GM12878 (cell line): Measurements from ENCODE around the gene FILIP1L. TPM values are rescaled to one million over a fixed set of nuclear protein-coding genes. Genes with fewer than 3 reads are reported as not detected.

Experiments used
- ATAC-seq: fragments of 200-7000 bp; cut with Tn5 transposase; 3 replicates; pipeline ENCODE4 v1.9.1; 2020; ENCODE audit warnings: mild to moderate bottlenecking, moderate library complexity
- BruUV-seq: library from RNA; stranded (reverse); fragments of 400-500 nt; replicated peaks from 2 replicates; lab custom pipeline; 2021; lab: Mats Ljungman, UMichigan
- CTCF ChIA-PET: fragments of 300-600 bp; sonication (Branson Sonifier 250); formaldehyde crosslinking; extraction: SDS; loops from one replicate; lab custom pipeline; 2021; ENCODE audit warnings: inconsistent platforms; lab: Yijun Ruan, JAX
- POLR2A ChIA-PET: fragments of 350-600 bp; formaldehyde crosslinking; extraction: SDS; loops from one replicate; lab custom pipeline; 2021; ENCODE audit warnings: inconsistent platforms; lab: Charles Lee
- RAD21 ChIA-PET: fragments of 300-600 bp; sonication (Branson Sonifier 250); formaldehyde crosslinking; loops from one replicate; lab custom pipeline; 2023; ENCODE audit warnings: antibody characterized with exemption; ENCODE audit not compliant: unreplicated experiment; lab: Charles Lee
- SMC1A ChIA-PET: fragments of 300-600 bp; sonication (Branson Sonifier 250); formaldehyde crosslinking; loops from one replicate; lab custom pipeline; 2023; ENCODE audit not compliant: unreplicated experiment, uncharacterized antibody; lab: Charles Lee
- DNase-seq: peaks from one replicate; pipeline ENCODE4 v3.0.0-alpha.2; 2011; ENCODE audit warnings: low read depth, low spot score
- FAIRE-seq: peaks from 3 replicates; lab custom pipeline; 2011; peaks lifted over from hg19 to GRCh38; lab: Jason Lieb, UNC
- H2AFZ ChIP-seq: 2 replicates; pipeline ENCODE4 v1.6.0; 2011; ENCODE audit warnings: low read depth, low read length, control low read depth; ENCODE audit not compliant: control insufficient read depth
- H3K27ac ChIP-seq: 2 replicates; pipeline ENCODE4 v1.5.1; 2011; ENCODE audit warnings: control low read depth; ENCODE audit not compliant: control insufficient read depth, insufficient read depth
- H3K27me3 ChIP-seq, 2 experiments: replicated peaks in 1 of 2; 2 replicates each; pipeline versions ENCODE4 v1.6.0 to v1.6.1; 2011; ENCODE audit warnings: low read length in 1 of 2; ENCODE audit not compliant: control insufficient read depth in 2 of 2, insufficient read depth in 2 of 2
- H3K36me3 ChIP-seq, 2 experiments: 2 replicates each; pipeline ENCODE4 v1.5.1; 2011; ENCODE audit warnings: low read length in 1 of 2; ENCODE audit not compliant: control insufficient read depth in 2 of 2, insufficient read depth in 2 of 2
- H3K4me1 ChIP-seq: 2 replicates; pipeline ENCODE4 v1.6.1; 2011; ENCODE audit warnings: mild to moderate bottlenecking, low read length, moderate library complexity, mixed read lengths; ENCODE audit not compliant: control insufficient read depth, insufficient read depth
- H3K4me2 ChIP-seq: 2 replicates; pipeline ENCODE4 v1.6.0; 2011; ENCODE audit warnings: control low read depth; ENCODE audit not compliant: control insufficient read depth, insufficient read depth
- H3K4me3 ChIP-seq: fragments of 200-600 bp; sonication (generic); 2 replicates; pipeline ENCODE4 v1.5.1; 2016
- H3K79me2 ChIP-seq: 2 replicates; pipeline ENCODE4 v1.6.0; 2011; ENCODE audit warnings: low read length; ENCODE audit not compliant: control insufficient read depth, insufficient read depth
- H3K9ac ChIP-seq: 2 replicates; pipeline ENCODE4 v1.8.0; 2011; ENCODE audit warnings: low read length, control low read depth, mixed read lengths; ENCODE audit not compliant: control insufficient read depth, insufficient read depth
- H3K9me3 ChIP-seq: replicated peaks from 3 replicates; pipeline ENCODE4 v1.5.1; 2011; ENCODE audit warnings: mild to moderate bottlenecking, low read length; ENCODE audit not compliant: control insufficient read depth, insufficient read depth
- H4K20me1 ChIP-seq: 2 replicates; pipeline ENCODE4 v1.6.0; 2011; ENCODE audit not compliant: control insufficient read depth, insufficient read depth
- BCL3 ChIP-seq: IDR thresholded peaks from 2 replicates; pipeline ENCODE4 v1.6.1; 2011; ENCODE audit warnings: borderline replicate concordance, low read depth, mild to moderate bottlenecking, moderate library complexity, low read length; ENCODE audit not compliant: insufficient read depth, poor library complexity, severe bottlenecking
- FOS ChIP-seq: IDR thresholded peaks from 3 replicates; pipeline ENCODE4 v1.6.1; 2011; ENCODE audit warnings: borderline replicate concordance; ENCODE audit not compliant: insufficient read length; ENCODE audit errors: extremely low read depth
- HCFC1 ChIP-seq: fragments of 150-350 bp; IDR thresholded peaks from 2 replicates; pipeline ENCODE4 v1.6.1; 2014; ENCODE audit warnings: low read length
- LARP7 ChIP-seq: fragments of 450-650 bp; IDR thresholded peaks from 2 replicates; pipeline ENCODE4 v1.6.1; 2017; ENCODE audit warnings: mild to moderate bottlenecking
- MEF2B ChIP-seq: fragments of 450-650 bp; IDR thresholded peaks from 2 replicates; pipeline ENCODE4 v1.6.1; 2018; ENCODE audit warnings: mild to moderate bottlenecking, moderate library complexity; ENCODE audit not compliant: partially characterized antibody, poor library complexity, severe bottlenecking
- MTA2 ChIP-seq: fragments of 450-650 bp; IDR thresholded peaks from 2 replicates; pipeline ENCODE4 v1.6.1; 2016; ENCODE audit warnings: low read depth, mild to moderate bottlenecking, moderate library complexity
- MTA3 ChIP-seq: IDR thresholded peaks from 2 replicates; pipeline ENCODE4 v1.6.1; 2012; ENCODE audit warnings: low read length, inconsistent platforms, borderline replicate concordance
- NFYA ChIP-seq: IDR thresholded peaks from 2 replicates; pipeline ENCODE4 v1.6.1; 2011; ENCODE audit warnings: low read depth, mild to moderate bottlenecking, low read length, improper control_type of control experiment, borderline replicate concordance
- SMAD1 ChIP-seq: fragments of 450-650 bp; IDR thresholded peaks from 2 replicates; pipeline ENCODE4 v1.6.1; 2018; ENCODE audit warnings: mild to moderate bottlenecking, low read depth; ENCODE audit not compliant: partially characterized antibody
- SMARCA5 ChIP-seq: fragments of 450-650 bp; IDR thresholded peaks from 2 replicates; pipeline ENCODE4 v1.6.1; 2017; ENCODE audit warnings: mild to moderate bottlenecking
- WRNIP1 ChIP-seq: IDR thresholded peaks from 2 replicates; pipeline ENCODE4 v1.6.1; 2011; ENCODE audit warnings: low read depth, low read length, improper control_type of control experiment, borderline replicate concordance
- ZBTB4 ChIP-seq: fragments of 450-650 bp; formaldehyde crosslinking; IDR thresholded peaks from 2 replicates; pipeline ENCODE4 v1.4.0; 2022; ENCODE audit warnings: mild to moderate bottlenecking, moderate library complexity
- ZNF217 ChIP-seq: fragments of 450-650 bp; IDR thresholded peaks from 2 replicates; pipeline ENCODE4 v1.6.1; 2017; ENCODE audit warnings: antibody characterized with exemption, mild to moderate bottlenecking
- in situ Hi-C: fragments of 300-500 bp; cut with MboI; formaldehyde crosslinking; loops from 9 replicates; pipeline ENCODE4 v1.14.3; 2018; ENCODE audit warnings: mixed read lengths
- intact Hi-C: fragments of 100-400 bp; cut with micrococcal nuclease; formaldehyde crosslinking; loops from one replicate; pipeline ENCODE4 v1.14.2; 2022; ENCODE audit not compliant: unreplicated experiment
- polyA plus RNA-seq, 11 experiments: library from polyadenylated mRNA; depleted of rRNA in 4 of 11; unstranded in 6 of 11; stranded (reverse) in 5 of 11; fragments of >200 nt; fragmentation: Nextera tagmentation in 4 of 11; fragmentation: Illumina TruSeq in 1 of 11; extraction: Ambion mirVana in 4 of 11; extraction: Trizol in 1 of 11; gene quantifications; 1 replicate in 1 of 11; 2 replicates in 10 of 11; pipeline versions ENCODE4 v1.2.1 to v1.2.3, GENCODE V29; 2011 to 2016; ENCODE audit warnings: inconsistent platforms in 2 of 11, missing spikeins in 2 of 11, low read depth in 1 of 11
- total RNA-seq, 4 experiments: library from RNA; depleted of rRNA in 3 of 4; stranded (reverse); fragments of >200 nt in 3 of 4; fragmentation: Illumina TruSeq in 1 of 4; extraction: Trizol in 1 of 4; gene quantifications; 2 replicates each; pipeline versions ENCODE4 v1.2.1 to v1.2.3, GENCODE V29; 2013 to 2021
- TF ChIP-seq, protein P1 (sequence below): fragments of 450-650 bp; IDR thresholded peaks from 2 replicates; pipeline ENCODE4 v1.6.1; 2016; ENCODE audit warnings: mild to moderate bottlenecking
- TF ChIP-seq, protein P2 (sequence below): fragments of 450-650 bp; IDR thresholded peaks from 2 replicates; pipeline ENCODE4 v1.6.1; 2016; ENCODE audit warnings: mild to moderate bottlenecking
- TF ChIP-seq, protein P3 (sequence below): IDR thresholded peaks from 2 replicates; pipeline ENCODE4 v1.6.1; 2012; ENCODE audit warnings: low read depth, low read length, improper control_type of control experiment

The FILIP1L gene
- total and polyA plus RNA-seq, 10 of the 15 experiments (the other 5 are each of a cell fraction or from before 2014, with no cell fraction given), result 0.24 to 6.1 (median 3.5) TPM

- TF ChIP-seq NFYA (no peak), SMARCA5 (no peak)
Measured at GRCh38 chr3:100093831-100094230, 20.5 kb downstream of the FILIP1L start (continued).

GRCh38 chr3:100090669-100091005, 23.7 kb downstream of the FILIP1L start:
- intact Hi-C loops, result no loop called here
- no peak for FAIRE-seq
- RAD21 ChIA-PET, result interaction anchor here (0.6 to 1.9 kb wide), 5 partner anchors 8 to 259 kb away, joined by 3 to 12 read pairs (median 4); no protein-coding TSS in a partner anchor
- no peak for TF ChIP-seq MEF2B
- TF ChIP-seq, protein P1, sequence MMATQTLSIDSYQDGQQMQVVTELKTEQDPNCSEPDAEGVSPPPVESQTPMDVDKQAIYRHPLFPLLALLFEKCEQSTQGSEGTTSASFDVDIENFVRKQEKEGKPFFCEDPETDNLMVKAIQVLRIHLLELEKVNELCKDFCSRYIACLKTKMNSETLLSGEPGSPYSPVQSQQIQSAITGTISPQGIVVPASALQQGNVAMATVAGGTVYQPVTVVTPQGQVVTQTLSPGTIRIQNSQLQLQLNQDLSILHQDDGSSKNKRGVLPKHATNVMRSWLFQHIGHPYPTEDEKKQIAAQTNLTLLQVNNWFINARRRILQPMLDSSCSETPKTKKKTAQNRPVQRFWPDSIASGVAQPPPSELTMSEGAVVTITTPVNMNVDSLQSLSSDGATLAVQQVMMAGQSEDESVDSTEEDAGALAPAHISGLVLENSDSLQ, result no peak
- TF ChIP-seq, protein P2, sequence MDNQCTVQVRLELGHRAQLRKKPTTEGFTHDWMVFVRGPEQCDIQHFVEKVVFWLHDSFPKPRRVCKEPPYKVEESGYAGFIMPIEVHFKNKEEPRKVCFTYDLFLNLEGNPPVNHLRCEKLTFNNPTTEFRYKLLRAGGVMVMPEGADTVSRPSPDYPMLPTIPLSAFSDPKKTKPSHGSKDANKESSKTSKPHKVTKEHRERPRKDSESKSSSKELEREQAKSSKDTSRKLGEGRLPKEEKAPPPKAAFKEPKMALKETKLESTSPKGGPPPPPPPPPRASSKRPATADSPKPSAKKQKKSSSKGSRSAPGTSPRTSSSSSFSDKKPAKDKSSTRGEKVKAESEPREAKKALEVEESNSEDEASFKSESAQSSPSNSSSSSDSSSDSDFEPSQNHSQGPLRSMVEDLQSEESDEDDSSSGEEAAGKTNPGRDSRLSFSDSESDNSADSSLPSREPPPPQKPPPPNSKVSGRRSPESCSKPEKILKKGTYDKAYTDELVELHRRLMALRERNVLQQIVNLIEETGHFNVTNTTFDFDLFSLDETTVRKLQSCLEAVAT, result no peak
- no peak for TF ChIP-seq ZNF217
- TF ChIP-seq HCFC1, result no peak
- TF ChIP-seq, protein P3, sequence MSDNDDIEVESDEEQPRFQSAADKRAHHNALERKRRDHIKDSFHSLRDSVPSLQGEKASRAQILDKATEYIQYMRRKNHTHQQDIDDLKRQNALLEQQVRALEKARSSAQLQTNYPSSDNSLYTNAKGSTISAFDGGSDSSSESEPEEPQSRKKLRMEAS, result no peak
- TF ChIP-seq MTA2, result no peak
- no peak for TF ChIP-seq LARP7
- no peak for TF ChIP-seq FOS
- no peak for TF ChIP-seq ZBTB4 (CRISPR knock-in tag)
- TF ChIP-seq BCL3, result no peak
- no peak for TF ChIP-seq MTA3
- TF ChIP-seq WRNIP1, result no peak
- no peak for TF ChIP-seq SMARCA5
- no peak for TF ChIP-seq NFYA
- TF ChIP-seq SMAD1, result no peak

More at GRCh38 chr3:100090669-100091005, 23.7 kb downstream of the FILIP1L start:
- Histone ChIP-seq H3K4me2 (no peak overlapping the region), H3K9ac (no peak overlapping the region), H3K36me3 (no peaks in the 10 kb centered on the region), H3K9me3 (no peaks in the 10 kb centered on the region), H3K4me1 (peaks cover 18% of the 10 kb centered on the region), H3K4me3 (no peak overlapping the region), H3K79me2 (no peaks in the 10 kb centered on the region), H2AFZ (no peak overlapping the region), H3K27me3 (no peaks in the 10 kb centered on the region), H4K20me1 (no peaks in the 10 kb centered on the region), H3K27ac (no peak overlapping the region)
- ChIA-PET POLR2A (interaction anchor here (0.7 kb wide), 1 partner anchor 35 kb away, joined by 9 read pairs; no protein-coding TSS in a partner anchor), SMC1A (interaction anchor here (1.0 to 4.2 kb wide), 9 partner anchors 11 to 259 kb away, joined by 3 to 31 read pairs (median 8); no protein-coding TSS in a partner anchor), CTCF (interaction anchor here (0.9 to 3.8 kb wide), 8 partner anchors 14 to 259 kb away, joined by 3 to 26 read pairs (median 10); no protein-coding TSS in a partner anchor)
- BruUV-seq, result no TSS peak
- ATAC-seq (peak; percentile 15), DNase-seq (no peak)
- in situ Hi-C loops, result no loop called here
